ENCODE data around the gene SIL1.

- no peak for TF ChIP-seq EZH2 (IDR thresholded peaks at IDR 0.05; ENCODE audit: low read length)
- TF ChIP-seq CTCF (optimal IDR thresholded peaks at IDR 0.05 in 1 of 3, IDR thresholded peaks at IDR 0.05 in 1 of 3, conservative IDR thresholded peaks at IDR 0.05 in 1 of 3; ENCODE audit: extremely low read depth in 1 of 3, insufficient read depth in 2 of 3, low read length in 3 of 3) = no peak
Observed at GRCh38 chr5:139205124-139205523, 7.0 kb upstream of the SIL1 start.
